H1 (cell line): ENCODE measurements around the gene CHD2. TPM values are rescaled to one million over a fixed set of nuclear protein-coding genes. Genes with fewer than 3 reads are reported as not detected.

Source experiments
- CTCF ChIA-PET: fragments of 300-600 bp; sonication (Branson Sonifier 250); formaldehyde crosslinking; loops from one replicate; lab custom pipeline; 2021; ENCODE audit not compliant: partially characterized antibody; lab: Charles Lee
- POLR2A ChIA-PET: fragments of 300-600 bp; sonication (Branson Sonifier 250); formaldehyde crosslinking; loops from one replicate; lab custom pipeline; 2021; ENCODE audit warnings: inconsistent platforms; ENCODE audit not compliant: partially characterized antibody; lab: Charles Lee
- DNase-seq, 2 experiments: peaks; one replicate each; pipeline versions ENCODE4 v3.0.0 to v3.0.0-alpha.2; 2010 to 2022; ENCODE audit warnings: low spot score in 2 of 2, low read depth in 1 of 2, mixed read lengths in 1 of 2
- FAIRE-seq: peaks from 2 replicates; lab custom pipeline; 2011; peaks lifted over from hg19 to GRCh38; lab: Jason Lieb, UNC
- H2AFZ ChIP-seq: 2 replicates; pipeline ENCODE4 v1.8.1; 2012; ENCODE audit warnings: low read length, inconsistent platforms
- H2AK5ac ChIP-seq: 2 replicates; pipeline ENCODE4 v1.6.1; 2013; ENCODE audit warnings: low read depth, low read length
- H2BK120ac ChIP-seq: replicated peaks from 2 replicates; pipeline ENCODE3; 2013; ENCODE audit warnings: low read depth, low read length, inconsistent platforms
- H2BK12ac ChIP-seq: 2 replicates; pipeline ENCODE4 v1.6.1; 2013; ENCODE audit warnings: low read depth, low read length
- H2BK15ac ChIP-seq: 2 replicates; pipeline ENCODE4 v1.6.1; 2013; ENCODE audit warnings: low read length
- H2BK20ac ChIP-seq: 2 replicates; pipeline ENCODE4 v1.6.1; 2013; ENCODE audit warnings: low read length
- H2BK5ac ChIP-seq: 2 replicates; pipeline ENCODE4 v1.6.1; 2013; ENCODE audit warnings: low read depth, low read length
- H3K14ac ChIP-seq: 2 replicates; pipeline ENCODE4 v1.6.1; 2013; ENCODE audit warnings: inconsistent platforms; ENCODE audit not compliant: insufficient read length
- H3K18ac ChIP-seq: 2 replicates; pipeline ENCODE4 v1.6.1; 2013; ENCODE audit warnings: low read length; ENCODE audit errors: extremely low read depth
- H3K23ac ChIP-seq: 2 replicates; pipeline ENCODE4 v1.6.1; 2013; ENCODE audit warnings: inconsistent platforms; ENCODE audit not compliant: insufficient read length
- H3K23me2 ChIP-seq: 2 replicates; pipeline ENCODE4 v1.6.1; 2013; ENCODE audit warnings: low read depth, low read length
- H3K27ac ChIP-seq: 2 replicates; pipeline ENCODE4 v1.6.1; 2011; ENCODE audit warnings: low read depth, low read length, inconsistent platforms
- H3K27me3 ChIP-seq, 4 experiments: replicated peaks in 1 of 4; 1 replicate in 1 of 4; 2 replicates in 3 of 4; pipeline versions ENCODE4 v1.6.1 to v1.8.1; 2011 to 2013; ENCODE audit warnings: low read length in 3 of 4, mild to moderate bottlenecking in 3 of 4, inconsistent platforms in 2 of 4, mixed read lengths in 2 of 4, moderate library complexity in 1 of 4; ENCODE audit not compliant: control insufficient read depth in 3 of 4, insufficient read depth in 3 of 4; ENCODE audit errors: extremely low read depth in 1 of 4
- H3K36me3 ChIP-seq, 4 experiments: 2 replicates each; pipeline versions ENCODE4 v1.6.1 to v1.8.1; 2011 to 2013; ENCODE audit warnings: mild to moderate bottlenecking in 4 of 4, low read length in 3 of 4, moderate library complexity in 2 of 4, control low read depth in 1 of 4, inconsistent platforms in 1 of 4; ENCODE audit not compliant: insufficient read depth in 4 of 4, control insufficient read depth in 2 of 4
- H3K4ac ChIP-seq: replicated peaks from 2 replicates; pipeline ENCODE3; 2013; ENCODE audit warnings: low read length, low read depth, mixed read lengths, inconsistent platforms; ENCODE audit not compliant: insufficient read length
- H3K4me1 ChIP-seq, 4 experiments: replicated peaks in 1 of 4; 1 replicate in 1 of 4; 2 replicates in 3 of 4; pipeline versions ENCODE4 v1.6.1 to v1.8.1; 2011 to 2013; ENCODE audit warnings: low read length in 3 of 4, inconsistent platforms in 2 of 4, mixed read lengths in 1 of 4; ENCODE audit not compliant: insufficient read depth in 4 of 4, control insufficient read depth in 3 of 4
- H3K4me2 ChIP-seq, 2 experiments: 2 replicates each; pipeline versions ENCODE4 v1.6.1 to v1.8.1; 2011 to 2013; ENCODE audit warnings: low read depth in 2 of 2, low read length in 2 of 2, control low read depth in 1 of 2, inconsistent platforms in 1 of 2, mild to moderate bottlenecking in 1 of 2; ENCODE audit not compliant: insufficient read depth in 1 of 2
- H3K4me3 ChIP-seq, 4 experiments: fragments of 200-600, 300-600 bp in 1 of 4; sonication (generic), shearing (Covaris generic), sonication (Bioruptor Twin) in 1 of 4; 2 replicates each; pipeline versions ENCODE4 v1.5.1 to v1.8.1; 2011 to 2016; ENCODE audit warnings: low read length in 4 of 4, low read depth in 3 of 4, control low read depth in 2 of 4, inconsistent platforms in 2 of 4, mild to moderate bottlenecking in 2 of 4, mixed read lengths in 1 of 4, moderate library complexity in 1 of 4; ENCODE audit not compliant: insufficient read depth in 2 of 4; ENCODE audit errors: extremely low read depth in 1 of 4
- H3K56ac ChIP-seq: replicated peaks from 2 replicates; pipeline ENCODE3; 2013; ENCODE audit warnings: low read depth, mild to moderate bottlenecking, mixed read lengths, low read length, inconsistent platforms; ENCODE audit not compliant: insufficient read length
- H3K79me1 ChIP-seq: 2 replicates; pipeline ENCODE4 v1.6.1; 2013; ENCODE audit warnings: low read depth, low read length, control low read depth
- H3K79me2 ChIP-seq, 2 experiments: 2 replicates each; pipeline versions ENCODE4 v1.6.1 to v1.8.1; 2012 to 2013; ENCODE audit warnings: low read length in 2 of 2, mild to moderate bottlenecking in 2 of 2, inconsistent platforms in 1 of 2; ENCODE audit not compliant: insufficient read depth in 2 of 2, control insufficient read depth in 1 of 2
- H3K9ac ChIP-seq, 4 experiments: replicated peaks in 1 of 4; 1 replicate in 1 of 4; 2 replicates in 3 of 4; pipeline versions ENCODE4 v1.6.1 to v1.8.1; 2011 to 2013; ENCODE audit warnings: low read depth in 3 of 4, low read length in 3 of 4, control low read depth in 2 of 4, mild to moderate bottlenecking in 2 of 4, moderate library complexity in 2 of 4, inconsistent platforms in 1 of 4; ENCODE audit errors: extremely low read depth in 1 of 4
- H3K9me3 ChIP-seq, 2 experiments: 2 replicates each; pipeline versions ENCODE4 v1.6.1 to v1.8.1; 2012 to 2013; ENCODE audit warnings: mild to moderate bottlenecking in 2 of 2, moderate library complexity in 2 of 2, control low read depth in 1 of 2, inconsistent platforms in 1 of 2, low read depth in 1 of 2, low read length in 1 of 2, mixed read lengths in 1 of 2; ENCODE audit not compliant: insufficient read depth in 2 of 2
- H4K20me1 ChIP-seq, 2 experiments: replicated peaks in 1 of 2; 2 replicates each; pipeline versions ENCODE3 to v1.8.1; 2011 to 2013; ENCODE audit warnings: inconsistent platforms in 2 of 2, low read length in 2 of 2, mild to moderate bottlenecking in 1 of 2; ENCODE audit not compliant: insufficient read depth in 2 of 2, control insufficient read depth in 1 of 2
- H4K5ac ChIP-seq: 2 replicates; pipeline ENCODE4 v1.6.1; 2013; ENCODE audit warnings: low read length, low read depth, mixed read lengths, inconsistent platforms; ENCODE audit not compliant: insufficient read length
- H4K8ac ChIP-seq: 2 replicates; pipeline ENCODE4 v1.8.0; 2013; ENCODE audit warnings: mild to moderate bottlenecking, moderate library complexity, low read length, inconsistent platforms; ENCODE audit not compliant: insufficient read depth; ENCODE audit errors: extremely low read depth
- H4K91ac ChIP-seq: replicated peaks from 2 replicates; pipeline ENCODE3; 2013; ENCODE audit warnings: low read length, mixed read lengths, inconsistent platforms; ENCODE audit not compliant: insufficient read length
- BCL11A ChIP-seq, 2 experiments: IDR thresholded peaks; one replicate each; pipeline ENCODE4 v1.6.1; 2011; ENCODE audit warnings: low read depth in 2 of 2, low read length in 2 of 2, mild to moderate bottlenecking in 2 of 2
- KDM1A ChIP-seq: fragments of 200-600, 300-600 bp; sonication (generic); IDR thresholded peaks from 2 replicates; pipeline ENCODE4 v1.7.1; 2016; ENCODE audit warnings: mild to moderate bottlenecking, low read length, borderline replicate concordance
- RFX5 ChIP-seq: IDR thresholded peaks from 2 replicates; pipeline ENCODE4 v1.6.1; 2011; ENCODE audit warnings: low read depth, low read length, improper control_type of control experiment, borderline replicate concordance
- SIX5 ChIP-seq: IDR thresholded peaks from 2 replicates; pipeline ENCODE4 v1.6.1; 2011; ENCODE audit warnings: mild to moderate bottlenecking, low read depth, low read length
- WGBS, 2 experiments: shearing (Covaris generic) in 1 of 2; methylation state at CpG; one replicate each; pipeline versions ENCODE4 v1.1.6 to v1.1.7; 2013 to 2015; ENCODE audit warnings: low lambda C conversion rate in 2 of 2, mixed read lengths in 2 of 2, inconsistent platforms in 1 of 2, low coverage in 1 of 2, missing lambda C conversion rate in 1 of 2; ENCODE audit not compliant: insufficient replicate concordance in 2 of 2, insufficient coverage in 1 of 2, insufficient read length in 1 of 2; ENCODE audit errors: extremely low coverage in 1 of 2, missing lambda C conversion rate in 1 of 2; 5-methylcytosine and 5-hydroxymethylcytosine counted together
- polyA plus RNA-seq, 7 experiments: library from polyadenylated mRNA; depleted of rRNA in 3 of 7; stranded (reverse) in 5 of 7; unstranded in 2 of 7; fragments of >200 nt in 5 of 7; fragments of 200-250 nt in 2 of 7; gene quantifications; 1 replicate in 5 of 7; 2 replicates in 1 of 7; 4 replicates in 1 of 7; pipeline versions ENCODE4 v1.2.1 to v1.2.3, GENCODE V29; 2011 to 2013; ENCODE audit warnings: missing spikeins in 2 of 7, mixed read lengths in 2 of 7
- total RNA-seq: library from RNA; stranded (reverse); fragmentation: NEBNext Ultra II Directional; extraction: Animal tissue kit (Norgen Biotek cat#: 25700); gene quantifications from 2 replicates; pipeline ENCODE4 v1.2.1, GENCODE V29; 2021
- TF ChIP-seq, protein P1 (sequence below): IDR thresholded peaks from 2 replicates; pipeline ENCODE4 v1.6.1; 2012; ENCODE audit warnings: inconsistent platforms

Gene CHD2
- total and polyA plus RNA-seq, 2 of the 8 experiments (the other 6 are each of a cell fraction or from before 2014, with no cell fraction given): 28.8 to 70.0 TPM

DNA sequence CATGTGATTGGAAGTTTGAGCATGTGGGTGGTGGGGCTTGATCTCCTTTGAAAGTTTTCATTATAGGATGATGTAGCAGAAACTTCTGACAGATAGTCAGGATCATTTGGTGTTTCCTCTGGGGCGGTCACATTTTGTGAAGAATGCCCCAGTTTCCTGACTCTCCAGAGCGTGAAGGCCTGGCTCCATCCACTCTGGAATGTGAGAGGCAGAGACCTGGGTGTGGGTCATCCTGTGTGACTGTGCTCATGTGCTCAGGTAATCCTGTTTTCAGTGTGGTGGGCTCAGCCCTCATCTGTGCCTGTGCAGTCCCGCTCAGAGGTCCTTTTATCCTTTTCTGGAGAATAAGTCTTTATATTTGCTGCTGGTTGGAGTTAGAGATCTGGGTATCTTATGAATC lies 107.9 kb downstream of the CHD2 start:
- H4K91ac ChIP-seq: no peak overlapping the region
- POLR2A ChIA-PET: no interaction called here
- no peak overlapping the region for H3K27ac ChIP-seq
- H3K27me3 ChIP-seq: no peaks in the 10 kb centered on the region
- H3K23me2 ChIP-seq: no peaks in the 10 kb centered on the region
- no peak overlapping the region for H3K23ac ChIP-seq
- H3K56ac ChIP-seq: no peak overlapping the region
- no peaks in the 10 kb centered on the region for H3K9me3 ChIP-seq
- no peak overlapping the region for H2BK5ac ChIP-seq
- WGBS, 2 experiments: 91% methylated on average over 3 of the region's 3 CpGs; no CpG with 5 or more reads in 1 of the 2 experiments
- H3K18ac ChIP-seq: no peak overlapping the region
- no peaks in the 10 kb centered on the region for H3K79me2 ChIP-seq
- H3K4me2 ChIP-seq: no peak overlapping the region
- H2BK12ac ChIP-seq: no peak overlapping the region
- no peak overlapping the region for H3K4me3 ChIP-seq
- no peaks in the 10 kb centered on the region for H3K4me1 ChIP-seq
- no peak overlapping the region for H2BK20ac ChIP-seq
- H4K5ac ChIP-seq: no peak overlapping the region
- H2BK15ac ChIP-seq: no peak overlapping the region
- H3K79me1 ChIP-seq: peaks cover 3% of the 10 kb centered on the region
- no peak overlapping the region for H2AFZ ChIP-seq
- H3K36me3 ChIP-seq: peaks cover 45 to 94% (median 75%) of the 10 kb centered on the region in 4 experiments
- H3K14ac ChIP-seq: no peak overlapping the region
- peaks cover 3 to 6% of the 10 kb centered on the region in 2 experiments for H4K20me1 ChIP-seq
- H2BK120ac ChIP-seq: no peak overlapping the region
- no peak overlapping the region for H3K4ac ChIP-seq
- no peak overlapping the region for H2AK5ac ChIP-seq
- FAIRE-seq (no peak), DNase-seq (no peak)
- CTCF ChIA-PET: no interaction called here
- H3K9ac ChIP-seq: no peak overlapping the region
- H4K8ac ChIP-seq: no peak overlapping the region
- TF ChIP-seq KDM1A (no peak), BCL11A (IDR thresholded peaks at IDR 0.05; ENCODE audit: low read depth in 2 of 2, low read length in 2 of 2) (no peak), SIX5 (no peak), RFX5 (no peak)
- TF ChIP-seq, protein P1, sequence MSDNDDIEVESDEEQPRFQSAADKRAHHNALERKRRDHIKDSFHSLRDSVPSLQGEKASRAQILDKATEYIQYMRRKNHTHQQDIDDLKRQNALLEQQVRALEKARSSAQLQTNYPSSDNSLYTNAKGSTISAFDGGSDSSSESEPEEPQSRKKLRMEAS: no peak
